HEK293T (cell line): ENCODE measurements around the gene RMND5B.
A peak's percentile ranks its signal among the peaks of the same experiment; 100 is the strongest.

Experiments used
- CTCF ChIA-PET: fragments of 350-600 bp; formaldehyde crosslinking; extraction: SDS; loops from one replicate; lab custom pipeline; 2021; ENCODE audit warnings: antibody characterized with exemption, inconsistent platforms; lab: Yijun Ruan, JAX
- POLR2A ChIA-PET: fragments of 350-600 bp; formaldehyde crosslinking; extraction: SDS; loops from one replicate; lab custom pipeline; 2020; ENCODE audit warnings: antibody characterized with exemption, inconsistent platforms; lab: Yijun Ruan, JAX
- DNase-seq: peaks from one replicate; pipeline ENCODE4 v3.0.0; 2012; ENCODE audit warnings: mixed read lengths; ENCODE audit errors: extremely low spot score
- ARNT ChIP-seq: fragments of 450-650 bp; IDR thresholded peaks from 2 replicates; pipeline ENCODE4 v1.6.1; 2017; ENCODE audit warnings: mild to moderate bottlenecking
- BHLHE40 ChIP-seq: fragments of 450-650 bp; IDR thresholded peaks from 2 replicates; pipeline ENCODE4 v1.6.1; 2016; ENCODE audit warnings: mild to moderate bottlenecking, moderate library complexity, borderline replicate concordance
- CTBP1 ChIP-seq: fragments of 450-650 bp; IDR thresholded peaks from 2 replicates; pipeline ENCODE4 v1.6.1; 2016; ENCODE audit warnings: borderline replicate concordance
- ELF4 ChIP-seq: fragments of 450-650 bp; IDR thresholded peaks from 2 replicates; pipeline ENCODE4 v1.6.1; 2017; ENCODE audit warnings: antibody characterized with exemption
- FOXA1 ChIP-seq: fragments of 450-650 bp; IDR thresholded peaks from 2 replicates; pipeline ENCODE4 v1.6.1; 2016; ENCODE audit warnings: mild to moderate bottlenecking
- FOXK2 ChIP-seq: fragments of 450-650 bp; IDR thresholded peaks from 2 replicates; pipeline ENCODE4 v1.6.1; 2016; ENCODE audit warnings: mild to moderate bottlenecking
- FOXM1 ChIP-seq: fragments of 450-650 bp; IDR thresholded peaks from 2 replicates; pipeline ENCODE4 v1.6.1; 2017; ENCODE audit warnings: mild to moderate bottlenecking, borderline replicate concordance
- HDGF ChIP-seq: fragments of 450-650 bp; IDR thresholded peaks from 2 replicates; pipeline ENCODE4 v1.6.1; 2017; ENCODE audit warnings: antibody characterized with exemption, borderline replicate concordance
- L3MBTL2 ChIP-seq: fragments of 450-650 bp; conservative IDR thresholded peaks from 2 replicates; pipeline ENCODE4 v1.6.1; 2016; ENCODE audit warnings: mild to moderate bottlenecking
- LEF1 ChIP-seq: fragments of 450-650 bp; IDR thresholded peaks from 2 replicates; pipeline ENCODE4 v1.6.1; 2017; ENCODE audit warnings: mild to moderate bottlenecking, borderline replicate concordance
- NFRKB ChIP-seq: fragments of 450-650 bp; IDR thresholded peaks from 2 replicates; pipeline ENCODE4 v1.6.1; 2016; ENCODE audit warnings: mild to moderate bottlenecking, moderate library complexity
- PKNOX1 ChIP-seq: fragments of 450-650 bp; IDR thresholded peaks from 2 replicates; pipeline ENCODE4 v1.6.1; 2016
- SP1 ChIP-seq: fragments of 450-650 bp; IDR thresholded peaks from 2 replicates; pipeline ENCODE4 v1.6.1; 2017
- SUZ12 ChIP-seq: fragments of 450-650 bp; IDR thresholded peaks from 2 replicates; pipeline ENCODE4 v1.6.1; 2016; ENCODE audit warnings: mild to moderate bottlenecking
- TARDBP ChIP-seq: fragments of 450-650 bp; IDR thresholded peaks from 2 replicates; pipeline ENCODE4 v1.6.1; 2016
- ZNF384 ChIP-seq: fragments of 450-650 bp; IDR thresholded peaks from 2 replicates; pipeline ENCODE4 v1.6.1; 2016

The RMND5B gene

GRCh38 chr5:178110511-178110910 is 20.3 kb upstream of the RMND5B start:
- POLR2A ChIA-PET = interaction anchor here (0.6 kb wide), 1 partner anchor 47 kb away, joined by 3 read pairs; no protein-coding TSS in a partner anchor
- no peak for TF ChIP-seq TARDBP
- no peak for DNase-seq
- CTCF ChIA-PET = interaction anchor here (2.3 kb wide), 1 partner anchor 10 kb away, joined by 10 read pairs; no protein-coding TSS in a partner anchor

- no peak for DNase-seq
- POLR2A ChIA-PET = no interaction called here
- TF ChIP-seq LEF1 = no peak
- no peak for TF ChIP-seq PKNOX1
- no peak for TF ChIP-seq BHLHE40
- TF ChIP-seq FOXK2 = no peak
- no peak for TF ChIP-seq FOXA1
- TF ChIP-seq SUZ12 = no peak
- TF ChIP-seq FOXM1 = no peak
- TF ChIP-seq ELF4 = no peak
- no peak for TF ChIP-seq TARDBP
- TF ChIP-seq CTBP1 = no peak
- TF ChIP-seq L3MBTL2 = no peak
- TF ChIP-seq ZNF384 = no peak
- TF ChIP-seq SP1 = no peak
- no peak for TF ChIP-seq HDGF
- no peak for TF ChIP-seq NFRKB
- no peak for TF ChIP-seq ARNT
- CTCF ChIA-PET = no interaction called here
Measured at GRCh38 chr5:178111925-178112324, 18.9 kb upstream of the RMND5B start.

- CTCF ChIA-PET = no interaction called here
- TF ChIP-seq FOXA1 (no peak), SP1 (no peak), SUZ12 (no peak), NFRKB (no peak), ZNF384 (no peak), PKNOX1 (no peak), LEF1 (no peak), ELF4 (no peak), ARNT (no peak), TARDBP (no peak), HDGF (no peak), BHLHE40 (no peak), FOXK2 (no peak)
- no peak for DNase-seq
- POLR2A ChIA-PET = no interaction called here
Measured at GRCh38 chr5:178112545-178112944, 18.3 kb upstream of the RMND5B start.

GRCh38 chr5:178113141-178113787 is 17.6 kb upstream of the RMND5B start, which contains the start of gene N4BP3:
N4BP3 (plus strand) TSS chr5:178113532; CDS start chr5:178119584, 6,052 bp downstream.
- peak; percentile 91 for DNase-seq
- ChIA-PET POLR2A (interaction anchor here (1.1 kb wide), 1 partner anchor 19 kb away, joined by 6 read pairs; no protein-coding TSS in a partner anchor), CTCF (no interaction called here)
- no peak for TF ChIP-seq CTBP1
- TF ChIP-seq TARDBP = no peak
- peak; percentile 88; the same call in 1 of the 2 replicates for TF ChIP-seq FOXM1
- TF ChIP-seq ZNF384 = no peak
- TF ChIP-seq L3MBTL2 = no peak; the same call in 1 of the 2 replicates
- TF ChIP-seq ARNT = peak; percentile 70; the same call in 1 of the 2 replicates
- TF ChIP-seq NFRKB = no peak
- no peak for TF ChIP-seq BHLHE40
- no peak for TF ChIP-seq FOXA1
- TF ChIP-seq SP1 = no peak
- no peak for TF ChIP-seq ELF4
- no peak for TF ChIP-seq PKNOX1
- peak; percentile 78; the same call in 1 of the 2 replicates for TF ChIP-seq LEF1
- no peak for TF ChIP-seq HDGF
- no peak for TF ChIP-seq SUZ12
- no peak for TF ChIP-seq FOXK2

GRCh38 chr5:178113841-178114324 is 16.9 kb upstream of the RMND5B start:
- CTCF ChIA-PET = no interaction called here
- TF ChIP-seq SUZ12 = no peak
- TF ChIP-seq HDGF = no peak
- TF ChIP-seq ELF4 = no peak
- TF ChIP-seq PKNOX1 = no peak
- TF ChIP-seq FOXA1 = no peak
- no peak for TF ChIP-seq CTBP1
- TF ChIP-seq NFRKB = no peak
- TF ChIP-seq L3MBTL2 = no peak
- no peak for TF ChIP-seq LEF1
- no peak for DNase-seq
- POLR2A ChIA-PET = interaction anchor here (1.1 kb wide), 1 partner anchor 18 kb away, joined by 6 read pairs; no protein-coding TSS in a partner anchor
